Panc1 (cell line): ENCODE results near the gene CUL5. TPM values are rescaled to one million over a fixed set of nuclear protein-coding genes. Genes with fewer than 3 reads are reported as not detected.

ENCODE experiments used
- ATAC-seq: fragments of 200-7000 bp; cut with Tn5 transposase; 2 replicates; pipeline ENCODE4 v1.9.1; 2020; ENCODE audit warnings: mild to moderate bottlenecking, moderate library complexity
- BruUV-seq: library from RNA; stranded (reverse); fragments of 400-500 nt; replicated peaks from 2 replicates; lab custom pipeline; 2021; lab: Mats Ljungman, UMichigan
- CTCF ChIA-PET: fragments of 300-600 bp; sonication (Branson Sonifier 250); formaldehyde crosslinking; loops from one replicate; lab custom pipeline; 2022; ENCODE audit warnings: antibody characterized with exemption; lab: Charles Lee
- POLR2A ChIA-PET: fragments of 300-600 bp; sonication (Branson Sonifier 250); formaldehyde crosslinking; loops from one replicate; lab custom pipeline; 2022; ENCODE audit warnings: antibody characterized with exemption; lab: Charles Lee
- DNase-seq: peaks from one replicate; pipeline ENCODE4 v3.0.0-alpha.2; 2010; ENCODE audit warnings: low read depth, low spot score
- H3K27ac ChIP-seq: 2 replicates; pipeline ENCODE4 v1.5.1; 2011; ENCODE audit warnings: mild to moderate bottlenecking, low read length, inconsistent platforms
- H3K27me3 ChIP-seq: fragments of 200-500 bp; sonication (Bioruptor generic); 2 replicates; pipeline ENCODE4 v1.6.0; 2014; ENCODE audit warnings: low read length, inconsistent platforms; ENCODE audit not compliant: control insufficient read depth, insufficient read depth
- H3K36me3 ChIP-seq: fragments of 200-500 bp; sonication (Bioruptor generic); 2 replicates; pipeline ENCODE4 v1.5.1; 2014; ENCODE audit warnings: inconsistent platforms, mild to moderate bottlenecking, low read length, moderate library complexity; ENCODE audit not compliant: control insufficient read depth, insufficient read depth
- H3K4me1 ChIP-seq: 2 replicates; pipeline ENCODE4 v1.5.1; 2011; ENCODE audit warnings: inconsistent platforms, mild to moderate bottlenecking, low read length, moderate library complexity; ENCODE audit not compliant: control insufficient read depth, insufficient read depth
- H3K4me3 ChIP-seq, 2 experiments: 2 replicates each; pipeline ENCODE4 v1.5.1; 2011 to 2012; ENCODE audit warnings: low read depth in 2 of 2, low read length in 2 of 2, mild to moderate bottlenecking in 2 of 2, inconsistent platforms in 1 of 2, moderate library complexity in 1 of 2
- H3K9me3 ChIP-seq: fragments of 200-500 bp; sonication (Bioruptor generic); 2 replicates; pipeline ENCODE4 v1.5.1; 2014; ENCODE audit warnings: low read depth, mild to moderate bottlenecking, inconsistent platforms, low read length, moderate library complexity; ENCODE audit not compliant: control insufficient read depth, insufficient read depth
- CTCF ChIP-seq: fragments of 450-650 bp; IDR thresholded peaks from 2 replicates; pipeline ENCODE4 v1.5.1; 2017; ENCODE audit warnings: mild to moderate bottlenecking
- POLR2AphosphoS5 ChIP-seq: IDR thresholded peaks from 2 replicates; pipeline ENCODE4 v1.6.1; 2012; ENCODE audit warnings: mild to moderate bottlenecking, low read depth, low read length, moderate library complexity
- REST ChIP-seq, 2 experiments: IDR thresholded peaks; 2 replicates each; pipeline ENCODE4 v1.6.1; 2011 to 2012; ENCODE audit warnings: low read depth in 2 of 2, control low read depth in 1 of 2, low read length in 1 of 2, mild to moderate bottlenecking in 1 of 2, moderate library complexity in 1 of 2; ENCODE audit not compliant: insufficient read depth in 1 of 2
- SIN3A ChIP-seq: IDR thresholded peaks from 2 replicates; pipeline ENCODE4 v1.6.1; 2012; ENCODE audit warnings: low read depth, mild to moderate bottlenecking, low read length, moderate library complexity, borderline replicate concordance; ENCODE audit not compliant: insufficient read depth
- TCF7L2 ChIP-seq: IDR thresholded peaks from 2 replicates; pipeline ENCODE4 v1.6.1; 2011; ENCODE audit warnings: mild to moderate bottlenecking, low read depth, low read length, inconsistent platforms
- in situ Hi-C: cut with HindIII; loops from 2 replicates; pipeline ENCODE4 v1.10.0; 2016; ENCODE audit warnings: low sequenced_read_pairs, low pct_unique_long_range_greater_than_20kb
- intact Hi-C: fragments of 100-400 bp; cut with micrococcal nuclease; formaldehyde crosslinking; loops from one replicate; pipeline ENCODE4 v1.10.0; 2022; ENCODE audit not compliant: unreplicated experiment
- total RNA-seq: library from RNA; stranded (reverse); gene quantifications from one replicate; pipeline ENCODE4 v1.2.1, GENCODE V29; 2021; ENCODE audit not compliant: unreplicated experiment

The CUL5 gene
- total RNA-seq, 1 experiment from 2014 or later = 56.5 TPM

GRCh38 chr11:108148556-108148955 is 139.9 kb downstream of the CUL5 start:
- Histone ChIP-seq H3K36me3 (peaks cover 46% of the 10 kb centered on the region), H3K4me1 (no peaks in the 10 kb centered on the region), H3K27ac (no peak overlapping the region), H3K4me3 (no peak overlapping the region), H3K27me3 (no peaks in the 10 kb centered on the region), H3K9me3 (no peaks in the 10 kb centered on the region)
- no TSS peak for BruUV-seq
- ChIA-PET CTCF (no interaction called here), POLR2A (interaction anchor here (0.6 to 0.7 kb wide), 2 partner anchors 41 to 137 kb away, joined by 3 to 4 read pairs; no protein-coding TSS in a partner anchor)
- ATAC-seq (no peak), DNase-seq (no peak)
- TF ChIP-seq SIN3A (no peak), POLR2AphosphoS5 (no peak), REST (IDR thresholded peaks at IDR 0.05; ENCODE audit: insufficient read depth in 1 of 2, low read depth in 2 of 2, low read length in 1 of 2) (no peak), TCF7L2 (no peak), CTCF (no peak)
- intact Hi-C loops (no loop called here), in situ Hi-C loops (no loop called here)

- no peak for ATAC-seq
- in situ Hi-C loops (no loop called here), intact Hi-C loops (no loop called here)
- DNase-seq = no peak
- H3K27me3 ChIP-seq = no peaks in the 10 kb centered on the region
- H3K27ac ChIP-seq = no peak overlapping the region
- H3K36me3 ChIP-seq = peaks cover 21% of the 10 kb centered on the region
- H3K9me3 ChIP-seq = no peaks in the 10 kb centered on the region
- no peak overlapping the region for H3K4me3 ChIP-seq
- ChIA-PET CTCF (no interaction called here), POLR2A (no interaction called here)
- TF ChIP-seq REST (IDR thresholded peaks at IDR 0.05; ENCODE audit: insufficient read depth in 1 of 2, low read depth in 2 of 2, low read length in 1 of 2) = no peak
- no peak for TF ChIP-seq SIN3A
- no peak for TF ChIP-seq POLR2AphosphoS5
- TF ChIP-seq CTCF = no peak
- no peak for TF ChIP-seq TCF7L2
- H3K4me1 ChIP-seq = no peaks in the 10 kb centered on the region
- BruUV-seq = no TSS peak
These were observed 145.9 kb downstream of the CUL5 start for GRCh38 chr11:108154591-108154990.

Other genes starting within 250 kb of the CUL5 start
- gene SLC35F2, start 150.1 kb upstream of the CUL5 start, total RNA-seq = 89.4 TPM
- gene RAB39A, start 80.5 kb upstream of the CUL5 start, total RNA-seq = 3.3 TPM
- gene ACAT1, start 112.7 kb downstream of the CUL5 start, total RNA-seq = 97.5 TPM
- gene NPAT, start 213.7 kb downstream of the CUL5 start, total RNA-seq = 16.6 TPM
- 95.6 TPM for gene ATM, start 214.2 kb downstream of the CUL5 start, total RNA-seq